Omental fat pad (tissue), 4 donors: ENCODE results near the gene ZNF625. TPM values are rescaled to one million over a fixed set of nuclear protein-coding genes. Genes with fewer than 3 reads are reported as not detected.

ENCODE experiments used
- ATAC-seq: fragments of 150-250 bp; one replicate; pipeline ENCODE4 v1.9.1; 2016; ENCODE audit warnings: mild to moderate bottlenecking, moderate library complexity; ENCODE audit not compliant: low FRiP score
- DNase-seq: peaks from one replicate; pipeline ENCODE4 v3.0.0-alpha.2; 2019; ENCODE audit warnings: low spot score
- total RNA-seq, 4 donors: library from RNA; depleted of rRNA; stranded (reverse); fragments of >200 nt; gene quantifications; one replicate each; pipeline ENCODE4 v1.1.0, GENCODE V29; 2016
- TF ChIP-seq, protein P1 (sequence below), 3 donors: fragments of 450-650 bp; IDR thresholded peaks; one replicate each; pipeline ENCODE4 v1.5.1; 2016 to 2017; ENCODE audit warnings: antibody characterized with exemption in 3 of 3, mild to moderate bottlenecking in 3 of 3, moderate library complexity in 2 of 3

The ZNF625 gene
- total RNA-seq, 4 donors from 2014 or later, result 2.2 to 6.6 (median 3.7) TPM

DNA sequence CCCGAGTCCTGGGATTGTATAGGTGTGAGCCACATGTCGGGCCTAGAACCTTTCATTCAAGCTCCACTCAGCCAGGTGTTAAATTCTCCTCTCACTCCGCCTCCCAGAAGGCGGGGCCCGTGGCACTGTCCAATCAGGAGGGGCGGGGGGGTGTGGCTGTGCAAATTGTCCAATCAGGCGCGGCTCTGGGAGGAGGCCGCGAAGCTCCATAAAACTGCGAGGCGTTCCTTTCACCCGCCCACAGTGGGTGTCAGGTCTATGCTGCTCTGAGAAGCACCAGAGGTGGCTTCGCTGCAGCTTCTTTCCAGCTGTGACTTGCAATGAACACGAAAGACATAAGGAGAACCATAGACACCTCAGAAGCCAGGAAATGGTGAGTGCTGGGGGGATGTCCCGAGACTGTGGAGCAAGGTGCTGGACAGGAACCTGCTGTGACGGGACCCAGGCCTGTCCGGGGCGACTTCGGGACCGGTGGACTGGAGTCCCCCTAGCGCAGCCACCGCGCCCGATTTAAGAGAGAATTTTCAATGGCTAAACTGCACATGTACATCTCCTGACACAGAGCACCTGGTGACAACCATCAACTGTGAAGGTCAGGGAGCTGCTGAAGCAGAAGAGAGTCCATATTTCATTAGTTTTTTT is 3.4 kb upstream of the ZNF625 start:
- DNase-seq (no peak), ATAC-seq (no peak)
- TF ChIP-seq, protein P1, sequence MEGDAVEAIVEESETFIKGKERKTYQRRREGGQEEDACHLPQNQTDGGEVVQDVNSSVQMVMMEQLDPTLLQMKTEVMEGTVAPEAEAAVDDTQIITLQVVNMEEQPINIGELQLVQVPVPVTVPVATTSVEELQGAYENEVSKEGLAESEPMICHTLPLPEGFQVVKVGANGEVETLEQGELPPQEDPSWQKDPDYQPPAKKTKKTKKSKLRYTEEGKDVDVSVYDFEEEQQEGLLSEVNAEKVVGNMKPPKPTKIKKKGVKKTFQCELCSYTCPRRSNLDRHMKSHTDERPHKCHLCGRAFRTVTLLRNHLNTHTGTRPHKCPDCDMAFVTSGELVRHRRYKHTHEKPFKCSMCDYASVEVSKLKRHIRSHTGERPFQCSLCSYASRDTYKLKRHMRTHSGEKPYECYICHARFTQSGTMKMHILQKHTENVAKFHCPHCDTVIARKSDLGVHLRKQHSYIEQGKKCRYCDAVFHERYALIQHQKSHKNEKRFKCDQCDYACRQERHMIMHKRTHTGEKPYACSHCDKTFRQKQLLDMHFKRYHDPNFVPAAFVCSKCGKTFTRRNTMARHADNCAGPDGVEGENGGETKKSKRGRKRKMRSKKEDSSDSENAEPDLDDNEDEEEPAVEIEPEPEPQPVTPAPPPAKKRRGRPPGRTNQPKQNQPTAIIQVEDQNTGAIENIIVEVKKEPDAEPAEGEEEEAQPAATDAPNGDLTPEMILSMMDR (IDR thresholded peaks at IDR 0.05), result no peak

DNA sequence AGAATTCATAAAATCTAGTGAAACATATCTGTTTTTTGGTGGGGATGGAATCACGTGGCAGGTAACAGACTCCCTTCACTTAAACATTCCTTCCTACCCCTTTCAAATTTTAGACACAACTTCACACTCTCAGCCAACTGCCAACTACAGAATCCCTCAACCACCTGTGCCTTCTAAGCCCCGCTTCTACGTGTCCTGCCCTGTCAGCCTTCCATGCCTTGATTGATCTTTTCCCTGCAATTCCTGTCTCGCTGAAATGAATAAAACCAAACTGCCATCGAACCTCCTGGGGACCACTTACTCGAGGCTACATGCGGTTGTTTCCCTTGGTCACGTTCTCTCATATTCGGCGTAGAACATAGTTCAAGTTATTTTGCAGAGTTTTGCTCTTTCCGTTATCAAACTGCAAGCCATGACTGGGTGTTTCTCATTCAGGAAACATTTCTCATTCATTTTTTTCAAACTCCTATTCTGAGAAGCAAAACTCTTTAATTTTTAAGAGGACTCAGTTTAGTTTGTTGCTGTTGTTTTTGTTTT is 1.1 kb downstream of the ZNF625 start:
- TF ChIP-seq, protein P1 (IDR thresholded peaks at IDR 0.05), result no peak
- no peak for ATAC-seq

DNA sequence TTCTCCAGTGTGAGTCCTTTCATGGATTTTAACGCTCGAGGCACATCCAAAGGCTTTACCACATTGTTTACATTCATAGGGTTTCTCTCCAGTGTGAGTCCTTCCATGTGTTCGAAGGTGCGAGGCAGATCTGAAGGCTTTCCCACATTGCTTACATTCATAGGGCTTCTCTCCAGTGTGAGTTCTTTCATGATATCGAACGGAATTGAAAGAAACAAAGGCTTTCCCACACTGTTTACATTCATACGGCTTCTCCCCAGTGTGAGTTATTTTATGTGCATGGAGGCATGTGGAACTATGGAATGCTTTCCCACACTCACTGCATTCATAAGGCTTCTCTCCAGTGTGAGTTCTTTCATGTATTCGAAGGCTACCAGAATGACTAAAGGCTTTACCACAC is 11.2 kb downstream of the ZNF625 start:
- DNase-seq (no peak), ATAC-seq (no peak)
- TF ChIP-seq, protein P1 (IDR thresholded peaks at IDR 0.05), result no peak

More for the DNA sequence above, 1.1 kb downstream of the ZNF625 start:
- DNase-seq, result no peak

DNA sequence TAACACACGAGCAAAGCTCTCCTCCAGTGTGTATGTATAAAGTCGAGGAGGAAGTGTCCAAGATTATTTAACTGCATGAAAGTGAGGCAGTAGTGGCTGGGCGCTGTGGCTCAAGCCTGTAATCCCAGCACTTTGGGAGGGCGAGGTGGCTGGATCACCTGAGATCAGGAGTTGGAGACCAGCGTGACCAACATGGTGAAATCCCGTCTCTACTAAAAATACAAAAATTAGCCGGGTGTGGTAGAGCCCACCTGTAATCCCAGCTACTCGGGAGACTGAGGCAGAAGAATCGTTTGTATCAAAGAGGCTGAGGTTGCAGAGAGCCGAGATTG is 15.2 kb downstream of the ZNF625 start:
- TF ChIP-seq, protein P1 (IDR thresholded peaks at IDR 0.05), result no peak
- ATAC-seq, result no peak
- DNase-seq, result no peak

DNA sequence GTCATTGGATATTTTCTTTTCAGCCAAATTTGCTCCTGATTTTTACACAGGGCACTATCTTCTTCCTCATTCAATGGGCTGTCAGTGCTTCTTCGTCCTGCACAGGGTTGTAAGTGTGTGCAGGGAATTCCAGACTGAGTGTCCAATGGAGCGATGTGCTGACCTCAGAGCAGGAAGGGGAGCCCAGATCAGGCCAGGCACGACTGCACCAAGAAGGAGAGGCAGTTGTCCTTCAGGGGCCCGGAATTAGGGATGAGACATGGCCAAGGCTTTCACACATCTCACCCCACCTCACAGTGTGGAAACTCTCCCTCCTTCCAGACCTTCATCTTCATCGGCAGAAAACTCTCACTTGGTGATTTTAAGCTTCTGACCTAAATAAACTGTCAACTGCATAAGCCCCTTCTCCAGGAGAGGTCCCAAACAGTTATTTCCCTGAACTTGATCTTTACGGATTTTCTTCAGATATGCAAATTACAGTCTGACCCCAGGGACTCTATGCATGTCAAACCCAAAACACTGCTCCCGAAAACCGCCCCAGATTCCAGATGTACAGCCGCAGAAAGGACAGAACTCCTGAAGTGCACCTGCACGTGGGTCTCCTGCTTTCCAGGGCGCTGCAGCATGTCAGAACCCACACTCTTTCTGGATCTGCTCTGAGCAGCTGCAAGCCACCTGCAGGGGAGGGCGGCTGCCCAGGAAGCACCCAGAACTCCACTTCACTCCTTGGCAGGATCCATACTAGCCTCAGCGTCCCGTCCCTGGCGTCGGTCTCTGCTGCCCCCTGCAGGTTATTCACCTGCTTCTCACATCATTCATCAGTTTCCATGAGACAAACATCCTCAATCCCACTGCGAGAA is 15.8 kb downstream of the ZNF625 start:
- DNase-seq, result peak; percentile 86
- TF ChIP-seq, protein P1 (IDR thresholded peaks at IDR 0.05), result peak in 1 of 3 donors; percentile 68
- ATAC-seq, result peak; percentile 81

DNA sequence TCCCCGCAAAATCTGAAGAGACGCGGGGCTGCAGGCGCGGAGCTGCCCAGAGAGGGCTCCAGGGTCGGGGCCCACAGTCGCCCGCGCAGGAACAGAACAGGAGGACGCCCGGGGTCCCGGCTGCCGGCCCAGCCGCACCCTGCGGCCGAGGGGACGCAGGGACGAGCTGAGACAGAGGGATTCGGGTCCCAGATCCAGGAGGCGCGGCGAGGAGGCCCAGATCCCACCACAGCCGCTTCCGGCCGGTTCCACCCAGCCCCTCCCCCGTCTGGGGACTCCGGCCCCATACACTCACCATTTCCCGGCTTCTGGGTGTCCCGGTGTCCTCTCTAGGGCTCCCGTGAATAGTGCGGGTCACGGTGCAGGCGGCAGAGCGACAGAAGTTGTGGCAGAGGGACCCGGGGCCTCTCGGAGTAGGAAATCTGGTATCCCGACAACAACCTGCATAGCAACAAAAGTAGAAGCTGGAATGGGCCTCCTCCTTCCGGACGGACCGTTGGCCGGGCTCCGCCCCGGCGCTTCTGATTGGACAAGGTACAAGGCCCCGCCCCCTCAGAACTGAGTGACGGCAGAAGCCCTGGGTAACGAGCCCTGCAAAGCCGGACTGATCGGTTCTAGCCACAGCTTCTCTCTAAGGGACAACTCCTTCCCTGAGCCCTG is 16.5 kb downstream of the ZNF625 start, which contains the start of gene ZNF20:
ZNF20 (minus strand) TSS at position 466 of the 660 bp plus-strand sequence; CDS start at position 298, 168 bp downstream.
- TF ChIP-seq, protein P1 (IDR thresholded peaks at IDR 0.05), result no peak
- ATAC-seq (peak; percentile 96), DNase-seq (peak; percentile 91)
